Panc1 (cell line): ENCODE results near the gene TMEM229B. TPM values are rescaled to one million over a fixed set of nuclear protein-coding genes. Genes with fewer than 3 reads are reported as not detected.

Experiments
- ATAC-seq: fragments of 200-7000 bp; cut with Tn5 transposase; 2 replicates; pipeline ENCODE4 v1.9.1; 2020; ENCODE audit warnings: mild to moderate bottlenecking, moderate library complexity
- BruUV-seq: library from RNA; stranded (reverse); fragments of 400-500 nt; replicated peaks from 2 replicates; lab custom pipeline; 2021; lab: Mats Ljungman, UMichigan
- CTCF ChIA-PET: fragments of 300-600 bp; sonication (Branson Sonifier 250); formaldehyde crosslinking; loops from one replicate; lab custom pipeline; 2022; ENCODE audit warnings: antibody characterized with exemption; lab: Charles Lee
- POLR2A ChIA-PET: fragments of 300-600 bp; sonication (Branson Sonifier 250); formaldehyde crosslinking; loops from one replicate; lab custom pipeline; 2022; ENCODE audit warnings: antibody characterized with exemption; lab: Charles Lee
- DNase-seq: peaks from one replicate; pipeline ENCODE4 v3.0.0-alpha.2; 2010; ENCODE audit warnings: low read depth, low spot score
- H3K27ac ChIP-seq: 2 replicates; pipeline ENCODE4 v1.5.1; 2011; ENCODE audit warnings: mild to moderate bottlenecking, low read length, inconsistent platforms
- H3K27me3 ChIP-seq: fragments of 200-500 bp; sonication (Bioruptor generic); 2 replicates; pipeline ENCODE4 v1.6.0; 2014; ENCODE audit warnings: low read length, inconsistent platforms; ENCODE audit not compliant: control insufficient read depth, insufficient read depth
- H3K36me3 ChIP-seq: fragments of 200-500 bp; sonication (Bioruptor generic); 2 replicates; pipeline ENCODE4 v1.5.1; 2014; ENCODE audit warnings: inconsistent platforms, mild to moderate bottlenecking, low read length, moderate library complexity; ENCODE audit not compliant: control insufficient read depth, insufficient read depth
- H3K4me1 ChIP-seq: 2 replicates; pipeline ENCODE4 v1.5.1; 2011; ENCODE audit warnings: inconsistent platforms, mild to moderate bottlenecking, low read length, moderate library complexity; ENCODE audit not compliant: control insufficient read depth, insufficient read depth
- H3K4me3 ChIP-seq, 2 experiments: 2 replicates each; pipeline ENCODE4 v1.5.1; 2011 to 2012; ENCODE audit warnings: low read depth in 2 of 2, low read length in 2 of 2, mild to moderate bottlenecking in 2 of 2, inconsistent platforms in 1 of 2, moderate library complexity in 1 of 2
- H3K9me3 ChIP-seq: fragments of 200-500 bp; sonication (Bioruptor generic); 2 replicates; pipeline ENCODE4 v1.5.1; 2014; ENCODE audit warnings: low read depth, mild to moderate bottlenecking, inconsistent platforms, low read length, moderate library complexity; ENCODE audit not compliant: control insufficient read depth, insufficient read depth
- POLR2AphosphoS5 ChIP-seq: IDR thresholded peaks from 2 replicates; pipeline ENCODE4 v1.6.1; 2012; ENCODE audit warnings: mild to moderate bottlenecking, low read depth, low read length, moderate library complexity
- REST ChIP-seq, 2 experiments: IDR thresholded peaks; 2 replicates each; pipeline ENCODE4 v1.6.1; 2011 to 2012; ENCODE audit warnings: low read depth in 2 of 2, control low read depth in 1 of 2, low read length in 1 of 2, mild to moderate bottlenecking in 1 of 2, moderate library complexity in 1 of 2; ENCODE audit not compliant: insufficient read depth in 1 of 2
- SIN3A ChIP-seq: IDR thresholded peaks from 2 replicates; pipeline ENCODE4 v1.6.1; 2012; ENCODE audit warnings: low read depth, mild to moderate bottlenecking, low read length, moderate library complexity, borderline replicate concordance; ENCODE audit not compliant: insufficient read depth
- TCF7L2 ChIP-seq: IDR thresholded peaks from 2 replicates; pipeline ENCODE4 v1.6.1; 2011; ENCODE audit warnings: mild to moderate bottlenecking, low read depth, low read length, inconsistent platforms
- in situ Hi-C: cut with HindIII; loops from 2 replicates; pipeline ENCODE4 v1.10.0; 2016; ENCODE audit warnings: low sequenced_read_pairs, low pct_unique_long_range_greater_than_20kb
- intact Hi-C: fragments of 100-400 bp; cut with micrococcal nuclease; formaldehyde crosslinking; loops from one replicate; pipeline ENCODE4 v1.10.0; 2022; ENCODE audit not compliant: unreplicated experiment
- total RNA-seq: library from RNA; stranded (reverse); gene quantifications from one replicate; pipeline ENCODE4 v1.2.1, GENCODE V29; 2021; ENCODE audit not compliant: unreplicated experiment
- TF ChIP-seq, protein P1 (sequence below): fragments of 450-650 bp; IDR thresholded peaks from 2 replicates; pipeline ENCODE4 v1.5.1; 2017; ENCODE audit warnings: mild to moderate bottlenecking

The TMEM229B gene
- total RNA-seq, 1 experiment from 2014 or later: 1.6 TPM

DNA sequence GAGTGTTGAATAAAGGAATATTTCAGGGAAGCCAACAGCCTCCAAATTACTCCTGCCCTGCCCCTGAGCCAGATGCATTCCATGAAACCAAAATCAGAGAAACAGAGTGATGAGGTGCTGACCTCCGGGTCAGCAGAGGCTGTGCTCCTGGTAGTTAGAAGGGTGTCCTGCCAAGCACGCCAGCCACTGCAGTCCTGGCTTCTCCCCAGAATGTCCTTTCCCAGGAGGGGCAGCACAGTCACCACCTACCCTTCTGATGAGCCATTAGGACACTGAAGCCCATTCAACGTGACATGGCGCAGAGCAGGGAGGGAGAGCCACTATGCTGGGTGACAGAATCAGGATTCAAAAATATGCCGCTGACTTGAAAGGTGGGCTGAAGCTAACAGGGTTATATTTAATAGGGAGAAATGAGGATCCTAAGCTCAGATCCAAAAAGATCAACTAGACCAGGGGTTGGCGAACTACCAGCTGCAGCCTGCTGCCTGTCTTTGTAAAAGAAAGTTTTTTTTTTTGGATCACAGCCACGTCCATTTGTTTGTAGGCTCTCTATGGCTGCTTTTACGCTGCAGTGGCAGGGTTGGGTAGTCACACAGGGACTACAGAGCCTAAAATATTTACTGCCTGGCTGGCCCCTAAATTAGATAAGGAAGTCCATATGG, 42.0 kb downstream of the TMEM229B start:
- no peaks in the 10 kb centered on the region for H3K4me1 ChIP-seq
- POLR2A ChIA-PET: no interaction called here
- no peaks in the 10 kb centered on the region; the same call in 1 of the 2 replicates for H3K27me3 ChIP-seq
- no peak overlapping the region for H3K4me3 ChIP-seq
- ATAC-seq (no peak), DNase-seq (no peak)
- no TSS peak for BruUV-seq
- in situ Hi-C loops (no loop called here), intact Hi-C loops (no loop called here)
- H3K27ac ChIP-seq: no peak overlapping the region
- TF ChIP-seq, protein P1, sequence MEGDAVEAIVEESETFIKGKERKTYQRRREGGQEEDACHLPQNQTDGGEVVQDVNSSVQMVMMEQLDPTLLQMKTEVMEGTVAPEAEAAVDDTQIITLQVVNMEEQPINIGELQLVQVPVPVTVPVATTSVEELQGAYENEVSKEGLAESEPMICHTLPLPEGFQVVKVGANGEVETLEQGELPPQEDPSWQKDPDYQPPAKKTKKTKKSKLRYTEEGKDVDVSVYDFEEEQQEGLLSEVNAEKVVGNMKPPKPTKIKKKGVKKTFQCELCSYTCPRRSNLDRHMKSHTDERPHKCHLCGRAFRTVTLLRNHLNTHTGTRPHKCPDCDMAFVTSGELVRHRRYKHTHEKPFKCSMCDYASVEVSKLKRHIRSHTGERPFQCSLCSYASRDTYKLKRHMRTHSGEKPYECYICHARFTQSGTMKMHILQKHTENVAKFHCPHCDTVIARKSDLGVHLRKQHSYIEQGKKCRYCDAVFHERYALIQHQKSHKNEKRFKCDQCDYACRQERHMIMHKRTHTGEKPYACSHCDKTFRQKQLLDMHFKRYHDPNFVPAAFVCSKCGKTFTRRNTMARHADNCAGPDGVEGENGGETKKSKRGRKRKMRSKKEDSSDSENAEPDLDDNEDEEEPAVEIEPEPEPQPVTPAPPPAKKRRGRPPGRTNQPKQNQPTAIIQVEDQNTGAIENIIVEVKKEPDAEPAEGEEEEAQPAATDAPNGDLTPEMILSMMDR: no peak
- TF ChIP-seq REST (IDR thresholded peaks at IDR 0.05; ENCODE audit: insufficient read depth in 1 of 2, low read depth in 2 of 2, low read length in 1 of 2): no peak
- no peak for TF ChIP-seq POLR2AphosphoS5
- no peak for TF ChIP-seq SIN3A
- TF ChIP-seq TCF7L2: no peak
- no peaks in the 10 kb centered on the region for H3K36me3 ChIP-seq
- no peaks in the 10 kb centered on the region for H3K9me3 ChIP-seq
- CTCF ChIA-PET: no interaction called here

DNA sequence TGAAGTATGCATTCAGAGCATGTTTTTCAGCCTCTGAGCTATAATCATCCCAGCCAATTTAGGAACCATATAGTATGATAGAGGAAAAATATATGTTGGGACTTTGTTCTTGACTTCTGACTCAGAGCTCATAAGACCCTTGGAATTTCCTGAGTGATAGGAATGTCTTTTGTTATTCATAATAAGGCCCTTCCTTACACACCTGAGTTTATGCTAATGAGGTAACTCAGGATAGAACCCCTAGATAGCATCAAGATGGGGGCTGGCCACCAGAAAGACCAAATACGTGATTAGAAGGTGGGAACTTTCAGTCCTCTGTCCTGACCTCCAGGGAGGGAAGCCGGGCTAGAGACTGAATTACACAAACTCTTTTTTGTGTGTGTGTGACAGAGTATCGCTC, 44.1 kb downstream of the TMEM229B start:
- H3K27ac ChIP-seq: no peak overlapping the region
- ATAC-seq: no peak
- intact Hi-C loops: no loop called here
- CTCF ChIA-PET: no interaction called here
- no peak for DNase-seq
- H3K4me1 ChIP-seq: no peaks in the 10 kb centered on the region
- no peaks in the 10 kb centered on the region for H3K36me3 ChIP-seq
- H3K4me3 ChIP-seq: no peak overlapping the region
- no peak for TF ChIP-seq REST (IDR thresholded peaks at IDR 0.05; ENCODE audit: insufficient read depth in 1 of 2, low read depth in 2 of 2, low read length in 1 of 2)
- TF ChIP-seq, protein P1: no peak
- no peak for TF ChIP-seq POLR2AphosphoS5
- TF ChIP-seq SIN3A: no peak
- no peak for TF ChIP-seq TCF7L2
- H3K27me3 ChIP-seq: no peaks in the 10 kb centered on the region; the same call in 1 of the 2 replicates
- POLR2A ChIA-PET: no interaction called here
- in situ Hi-C loops: no loop called here
- no peaks in the 10 kb centered on the region for H3K9me3 ChIP-seq
- no TSS peak for BruUV-seq
